GM19193 (cell line): ENCODE data around the gene DHRS12.

Experiments used
- POLR2A ChIP-seq: IDR thresholded peaks from 4 replicates; pipeline ENCODE4 v1.6.1; 2011; ENCODE audit not compliant: insufficient read depth, insufficient read length; ENCODE audit errors: extremely low read depth

The DHRS12 gene

GRCh38 chr13:51804295-51805172, 571 bp upstream of the DHRS12 start:
- peak; percentile 35 for TF ChIP-seq POLR2A

- TF ChIP-seq POLR2A: no peak
Measured at GRCh38 chr13:51802631-51803418, 1.1 kb downstream of the DHRS12 start.

GRCh38 chr13:51801631-51802099, 2.3 kb downstream of the DHRS12 start:
- TF ChIP-seq POLR2A: no peak

GRCh38 chr13:51800486-51800885, 3.5 kb downstream of the DHRS12 start:
- no peak for TF ChIP-seq POLR2A

- no peak for TF ChIP-seq POLR2A
Measured at GRCh38 chr13:51799261-51799660, 4.7 kb downstream of the DHRS12 start.

GRCh38 chr13:51797664-51798488, 6.1 kb downstream of the DHRS12 start:
- no peak for TF ChIP-seq POLR2A

- TF ChIP-seq POLR2A: no peak
Measured at GRCh38 chr13:51796546-51796945, 7.4 kb downstream of the DHRS12 start.

GRCh38 chr13:51795419-51795818, 8.5 kb downstream of the DHRS12 start:
- no peak for TF ChIP-seq POLR2A

- no peak for TF ChIP-seq POLR2A
Measured at GRCh38 chr13:51794964-51795363, 9.0 kb downstream of the DHRS12 start.

- TF ChIP-seq POLR2A: peak; percentile 26
Measured at GRCh38 chr13:51793570-51794271, 10.2 kb downstream of the DHRS12 start.

GRCh38 chr13:51786425-51787265, 17.3 kb downstream of the DHRS12 start:
- no peak for TF ChIP-seq POLR2A

- no peak for TF ChIP-seq POLR2A
Measured at GRCh38 chr13:51785712-51786424, 18.1 kb downstream of the DHRS12 start.

- TF ChIP-seq POLR2A: no peak
Measured at GRCh38 chr13:51784097-51784496, 19.9 kb downstream of the DHRS12 start.
